Testis (tissue), 2 donors: ENCODE data around the gene ABTB2.

ENCODE experiments used
- POLR2A ChIP-seq: fragments of 450-650 bp; IDR thresholded peaks from one replicate; pipeline ENCODE4 v1.6.1; 2017; ENCODE audit warnings: antibody characterized with exemption, mild to moderate bottlenecking, moderate library complexity
- TF ChIP-seq, protein P1 (sequence below), 3 experiments: fragments of 450-650 bp in 2 of 3; fragments of 200-600 bp in 1 of 3; sonication (generic) in 1 of 3; IDR thresholded peaks; one replicate each; pipeline ENCODE4 v1.5.1; 2016 to 2019; ENCODE audit warnings: antibody characterized with exemption in 3 of 3, mild to moderate bottlenecking in 2 of 3, moderate library complexity in 1 of 3

DNA sequence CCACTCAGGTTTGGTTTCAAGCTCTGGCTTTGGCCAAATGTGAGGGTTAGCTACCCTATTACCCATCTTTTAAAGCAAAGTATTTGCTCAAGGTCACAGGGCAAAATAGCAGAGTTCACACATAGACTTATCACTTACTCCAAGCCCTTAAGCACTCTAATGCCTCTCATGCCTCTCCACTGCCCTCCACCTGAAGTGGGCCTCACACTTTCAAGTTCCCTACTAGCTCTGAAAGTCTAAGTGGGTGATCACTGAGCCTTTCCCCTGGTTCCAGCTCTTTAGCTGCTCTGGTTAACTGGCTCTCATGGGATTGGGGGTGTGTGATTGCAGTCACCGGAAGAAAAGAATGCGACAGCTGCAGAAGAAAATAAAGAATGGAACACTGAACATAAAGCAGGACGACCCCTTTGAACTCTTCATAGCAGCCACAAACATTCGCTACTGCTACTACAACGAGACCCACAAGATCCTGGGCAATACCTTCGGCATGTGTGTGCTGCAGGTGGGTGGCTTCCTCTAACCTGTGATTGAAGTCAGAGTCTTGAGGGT is 246.0 kb downstream of the ABTB2 start:
- TF ChIP-seq POLR2A, result no peak
- TF ChIP-seq, protein P1, sequence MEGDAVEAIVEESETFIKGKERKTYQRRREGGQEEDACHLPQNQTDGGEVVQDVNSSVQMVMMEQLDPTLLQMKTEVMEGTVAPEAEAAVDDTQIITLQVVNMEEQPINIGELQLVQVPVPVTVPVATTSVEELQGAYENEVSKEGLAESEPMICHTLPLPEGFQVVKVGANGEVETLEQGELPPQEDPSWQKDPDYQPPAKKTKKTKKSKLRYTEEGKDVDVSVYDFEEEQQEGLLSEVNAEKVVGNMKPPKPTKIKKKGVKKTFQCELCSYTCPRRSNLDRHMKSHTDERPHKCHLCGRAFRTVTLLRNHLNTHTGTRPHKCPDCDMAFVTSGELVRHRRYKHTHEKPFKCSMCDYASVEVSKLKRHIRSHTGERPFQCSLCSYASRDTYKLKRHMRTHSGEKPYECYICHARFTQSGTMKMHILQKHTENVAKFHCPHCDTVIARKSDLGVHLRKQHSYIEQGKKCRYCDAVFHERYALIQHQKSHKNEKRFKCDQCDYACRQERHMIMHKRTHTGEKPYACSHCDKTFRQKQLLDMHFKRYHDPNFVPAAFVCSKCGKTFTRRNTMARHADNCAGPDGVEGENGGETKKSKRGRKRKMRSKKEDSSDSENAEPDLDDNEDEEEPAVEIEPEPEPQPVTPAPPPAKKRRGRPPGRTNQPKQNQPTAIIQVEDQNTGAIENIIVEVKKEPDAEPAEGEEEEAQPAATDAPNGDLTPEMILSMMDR (IDR thresholded peaks at IDR 0.05), result no peak
